GM21723 (cell line): ENCODE data around the gene SOHLH2.

ENCODE experiments used
- ATAC-seq: cut with Tn5 transposase; IDR thresholded peaks from one replicate; pipeline ENCODE4 v1.9.1; 2021; ENCODE audit warnings: mild to moderate bottlenecking, moderate library complexity; ENCODE audit not compliant: unreplicated experiment

The SOHLH2 gene

DNA sequence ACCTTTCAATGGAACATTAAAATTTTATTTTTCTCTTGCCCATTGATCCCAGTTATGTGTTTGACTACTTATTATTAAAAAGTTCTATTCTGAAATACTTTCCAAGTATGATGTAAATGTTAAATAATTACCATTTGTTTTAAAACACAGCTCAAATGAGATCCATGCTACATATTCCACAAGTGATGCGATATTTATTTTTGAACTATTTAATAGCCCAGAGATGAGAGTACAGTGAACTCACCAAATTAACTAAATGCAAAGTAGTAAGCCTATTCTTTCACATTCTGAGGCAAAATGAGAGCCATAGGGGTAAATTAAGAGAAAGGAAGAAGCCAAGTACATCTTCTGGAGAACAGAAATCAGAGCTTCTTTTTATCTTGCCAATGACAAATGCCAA is 82.0 kb downstream of the SOHLH2 start:
- no peak for ATAC-seq

DNA sequence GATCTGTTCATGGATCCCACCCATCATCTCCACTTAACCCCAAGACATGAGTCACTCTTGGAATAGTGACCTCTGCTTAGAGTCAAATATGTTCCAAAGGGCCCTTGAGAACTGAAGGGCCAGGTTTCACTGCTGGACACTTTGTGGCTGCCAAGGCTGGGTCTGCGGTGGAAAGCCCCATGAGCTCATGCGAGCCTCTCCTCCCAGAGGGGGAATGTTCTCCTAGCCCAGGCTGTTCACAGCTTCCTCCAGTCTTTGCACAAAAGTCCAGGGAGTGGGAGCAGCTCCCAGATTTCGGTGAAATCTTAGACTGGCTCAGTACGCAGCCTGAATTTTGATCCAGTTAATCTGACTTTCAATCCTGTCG is 82.4 kb downstream of the SOHLH2 start:
- no peak for ATAC-seq

DNA sequence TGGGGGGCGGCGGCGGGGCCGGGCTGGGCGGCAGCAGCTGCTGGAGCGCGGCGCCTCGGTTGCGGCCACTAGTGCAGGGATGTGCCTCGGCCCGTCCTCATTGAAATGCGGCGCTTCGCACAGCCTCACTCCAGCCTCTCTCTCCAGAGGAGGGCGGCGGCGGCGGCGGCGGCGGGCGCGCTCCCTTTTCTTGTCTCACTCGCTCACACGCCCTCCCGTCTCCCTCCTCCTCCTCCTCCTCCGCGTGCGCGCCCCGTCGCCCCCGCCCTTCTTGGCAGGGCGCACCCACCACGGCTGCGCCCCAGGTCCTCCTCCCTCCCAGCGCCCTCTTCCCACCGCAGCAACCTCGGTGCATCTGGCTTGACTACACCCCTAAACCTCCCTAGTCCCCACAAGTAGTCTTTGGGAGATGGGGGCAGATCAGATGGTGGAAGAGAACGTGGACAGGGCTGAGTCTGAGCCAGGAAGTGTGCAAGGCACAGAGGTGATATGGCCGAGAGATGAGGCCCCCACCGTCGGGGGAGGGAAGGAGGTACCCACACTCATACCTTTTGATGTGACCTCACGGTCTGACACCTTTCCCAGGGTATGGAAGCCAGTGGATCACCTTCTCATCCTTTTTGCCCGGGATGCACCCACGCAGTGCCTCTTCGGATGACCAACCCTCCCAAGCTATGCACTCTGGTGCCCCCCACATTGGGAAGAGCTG is 83.0 kb downstream of the SOHLH2 start, which contains the start of gene DCLK1:
DCLK1 (minus strand) TSS at position 161 of the 709 bp plus-strand sequence.
- no peak for ATAC-seq

DNA sequence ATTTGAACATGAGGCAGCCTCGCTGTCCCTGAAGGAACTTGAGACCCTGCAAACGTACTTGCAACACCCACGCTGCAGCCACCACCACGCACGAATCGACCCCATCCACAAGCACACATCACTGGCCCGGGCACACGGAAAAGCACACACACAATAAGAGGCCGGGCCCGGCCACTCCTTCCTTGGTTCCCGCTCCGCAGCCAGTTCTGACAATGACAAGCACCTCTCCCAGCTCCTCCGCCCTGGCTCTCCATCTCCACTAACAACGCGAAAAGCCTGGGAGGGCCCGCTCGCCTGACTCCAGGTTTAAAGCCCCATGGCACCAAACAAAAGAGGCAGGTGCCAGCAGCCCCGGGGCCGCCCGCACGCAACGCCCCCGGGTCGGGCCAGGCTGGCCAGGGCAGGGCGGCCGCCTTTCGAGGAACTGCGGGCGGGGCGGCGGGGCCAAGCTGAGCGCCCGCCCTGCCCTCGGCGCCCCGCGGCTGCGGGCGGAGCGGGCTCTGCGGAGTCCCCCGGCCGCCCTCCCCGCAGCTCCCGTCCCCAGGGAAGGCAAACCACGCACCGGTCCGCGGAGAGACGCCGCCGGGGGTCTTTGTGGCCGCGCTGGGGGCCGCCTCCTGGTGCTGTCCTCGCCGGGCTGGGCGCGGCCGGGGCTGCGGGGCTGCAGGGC is 83.7 kb downstream of the SOHLH2 start:
- ATAC-seq: no peak

DNA sequence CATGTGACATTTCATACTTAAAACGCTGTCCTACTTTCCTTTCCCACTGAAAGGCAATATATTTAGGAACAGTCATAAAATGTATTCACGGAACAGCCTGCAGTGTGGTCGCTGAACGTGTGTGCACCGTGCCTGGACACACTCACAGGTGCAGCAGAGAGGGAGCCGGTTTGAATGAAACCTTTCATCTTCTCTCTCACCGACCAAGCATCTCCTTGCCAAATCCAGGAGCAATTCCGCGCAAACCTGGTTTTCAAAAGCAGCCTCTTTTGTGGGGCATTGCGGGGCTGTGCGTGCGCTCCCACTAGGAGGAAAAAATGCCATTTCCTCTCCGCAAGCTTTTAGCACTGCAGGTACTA is 84.2 kb downstream of the SOHLH2 start:
- ATAC-seq: no peak

DNA sequence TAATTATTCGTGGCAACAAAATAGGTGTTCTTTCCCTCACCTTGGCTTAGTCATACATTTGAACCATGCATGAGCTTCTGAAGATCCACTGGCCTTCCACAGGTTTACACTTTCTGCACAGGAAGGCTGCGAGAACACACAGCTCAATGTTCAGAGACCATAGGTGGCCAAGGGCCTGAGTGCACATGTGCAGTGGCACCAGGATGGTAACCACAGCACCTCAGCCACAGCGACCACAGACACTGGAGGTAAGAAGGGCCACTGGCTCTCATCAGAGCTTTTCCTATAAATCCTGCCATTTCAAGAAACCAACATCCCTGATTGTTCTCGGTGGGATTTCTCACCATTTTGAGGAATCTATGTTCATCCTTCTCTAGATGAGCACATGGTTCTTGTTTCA is 84.8 kb downstream of the SOHLH2 start:
- no peak for ATAC-seq

DNA sequence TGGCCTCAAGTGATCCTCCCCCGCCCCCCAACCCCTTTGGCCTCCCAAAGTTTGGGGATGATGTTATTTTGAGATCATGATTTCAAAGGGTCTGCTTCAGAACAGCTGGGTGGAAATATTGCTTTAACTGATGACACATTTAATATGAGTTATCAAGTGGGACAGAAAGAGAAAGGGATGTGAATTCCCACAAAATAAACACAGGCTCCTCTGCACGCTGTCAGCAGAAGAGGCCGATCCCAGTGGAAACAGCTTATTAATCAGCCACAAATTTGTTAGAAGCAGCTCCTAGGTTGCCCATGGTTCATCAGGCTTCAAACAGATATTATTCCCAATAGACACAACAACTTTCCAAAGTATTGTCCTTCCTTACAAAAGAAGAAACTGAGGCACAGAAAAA is 87.9 kb downstream of the SOHLH2 start:
- ATAC-seq: no peak

DNA sequence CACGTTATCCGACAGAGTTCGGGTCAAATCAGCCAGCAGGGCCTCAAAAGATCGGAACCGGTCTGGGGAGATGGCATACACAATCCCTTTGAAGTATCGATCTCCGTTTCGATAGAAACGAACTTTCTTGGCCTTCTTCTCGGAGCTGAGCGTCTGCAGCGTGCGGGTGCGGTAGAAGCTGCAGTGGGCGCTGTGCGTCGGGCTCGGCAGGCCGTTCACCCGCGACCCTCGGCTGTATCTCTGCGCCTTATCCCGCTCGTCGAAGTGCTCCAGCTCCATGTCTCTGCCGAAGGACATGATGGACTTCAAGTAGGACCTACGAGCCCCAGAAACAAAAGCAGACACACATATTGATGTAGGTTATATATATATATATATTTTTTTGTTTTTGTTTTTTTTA is 88.5 kb downstream of the SOHLH2 start:
- ATAC-seq: no peak

DNA sequence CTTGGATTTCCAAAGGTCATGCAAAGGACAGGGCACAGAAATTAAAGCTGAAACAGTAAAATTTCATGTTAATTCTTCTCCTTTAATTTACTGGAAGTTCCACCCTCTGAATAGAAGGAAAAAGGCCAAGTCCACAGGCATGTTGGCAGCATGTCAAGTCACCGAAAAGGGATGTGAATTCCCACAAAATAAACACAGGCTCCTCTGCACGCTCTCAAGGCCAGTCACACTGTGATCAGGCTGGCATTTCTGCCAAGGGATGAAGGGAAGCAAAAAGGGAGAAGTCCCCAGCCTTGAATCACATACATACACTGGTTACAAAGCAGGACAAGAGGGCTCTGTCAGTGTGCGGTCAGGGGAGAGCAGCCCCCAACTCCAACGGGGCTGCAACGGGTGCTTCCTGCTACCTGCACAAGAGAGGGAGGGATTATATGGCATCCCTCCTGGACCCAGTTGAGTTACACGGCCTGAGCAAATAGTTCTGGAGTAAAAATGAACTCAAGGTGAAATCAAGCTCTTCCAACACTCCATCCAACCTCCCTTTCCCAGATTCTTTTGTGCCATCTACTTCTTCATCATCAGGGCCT is 90.0 kb downstream of the SOHLH2 start:
- no peak for ATAC-seq
